HepG2 (cell line): ENCODE results near the gene KIAA0232. TPM values are rescaled to one million over a fixed set of nuclear protein-coding genes. Genes with fewer than 3 reads are reported as not detected.
A peak's percentile ranks its signal among the peaks of the same experiment; 100 is the strongest.

ENCODE experiments used
- AHR ChIP-seq: IDR thresholded peaks from 2 replicates; pipeline ENCODE4 v1.6.1; 2018; ENCODE audit warnings: missing genetic modification reagents, missing compliant biosample characterization
- CREM ChIP-seq, 2 experiments: sonication (generic) in 1 of 2; formaldehyde crosslinking in 1 of 2; IDR thresholded peaks; 2 replicates each; pipeline versions ENCODE4 v1.4.0 to v1.6.1; 2016 to 2020; ENCODE audit warnings: antibody characterized with exemption in 1 of 2, mild to moderate bottlenecking in 1 of 2, missing genetic modification reagents in 1 of 2
- ETV5 ChIP-seq: IDR thresholded peaks from 2 replicates; pipeline ENCODE4 v1.6.1; 2018; ENCODE audit warnings: missing biosample characterization, missing genetic modification reagents, inconsistent platforms, borderline replicate concordance
- HDAC6 ChIP-seq: fragments of 200-600 bp; sonication (generic); IDR thresholded peaks from 2 replicates; pipeline ENCODE4 v1.7.0; 2017; ENCODE audit warnings: mild to moderate bottlenecking, antibody characterized with exemption, low read length, low read depth
- MYNN ChIP-seq: sonication (generic); formaldehyde crosslinking; IDR thresholded peaks from 2 replicates; pipeline ENCODE4 v1.4.0; 2020; ENCODE audit warnings: mild to moderate bottlenecking, low read depth, missing genetic modification reagents
- POLR2AphosphoS5 ChIP-seq: IDR thresholded peaks from 2 replicates; pipeline ENCODE4 v1.6.1; 2012; ENCODE audit warnings: low read depth, low read length
- SCMH1 ChIP-seq: sonication (generic); formaldehyde crosslinking; IDR thresholded peaks from 2 replicates; pipeline ENCODE4 v1.9.0; 2021; ENCODE audit warnings: missing genetic modification reagents, mild to moderate bottlenecking, borderline replicate concordance
- SMYD3 ChIP-seq: sonication (generic); formaldehyde crosslinking; IDR thresholded peaks from 2 replicates; pipeline ENCODE4 v1.8.1; 2023; ENCODE audit warnings: mild to moderate bottlenecking, missing genetic modification reagents
- SP4 ChIP-seq: sonication (generic); formaldehyde crosslinking; IDR thresholded peaks from 2 replicates; pipeline ENCODE4 v1.8.1; 2023; ENCODE audit warnings: mild to moderate bottlenecking, missing genetic modification reagents
- ZNF451 ChIP-seq: sonication (generic); formaldehyde crosslinking; IDR thresholded peaks from 2 replicates; pipeline ENCODE4 v1.5.0; 2020; ENCODE audit warnings: mild to moderate bottlenecking, missing genetic modification reagents
- ZNF605 ChIP-seq: sonication (generic); formaldehyde crosslinking; IDR thresholded peaks from 2 replicates; pipeline ENCODE4 v1.8.0; 2022; ENCODE audit warnings: mild to moderate bottlenecking, missing genetic modification reagents
- polyA plus RNA-seq, 8 experiments: library from polyadenylated mRNA; depleted of rRNA in 3 of 8; stranded (reverse) in 7 of 8; unstranded in 1 of 8; fragments of >200 nt; fragmentation: Illumina TruSeq in 4 of 8; extraction: Trizol in 4 of 8; gene quantifications; 2 replicates each; pipeline versions ENCODE4 v1.2.1 to v1.2.3, GENCODE V29; 2011 to 2016; ENCODE audit warnings: low read depth in 4 of 8, missing spikeins in 1 of 8, mixed read lengths in 1 of 8; ENCODE audit not compliant: insufficient read depth in 1 of 8
- total RNA-seq, 5 experiments: library from RNA; depleted of rRNA; stranded (reverse); fragments of >200 nt; fragmentation: Illumina TruSeq; extraction: Trizol; gene quantifications; 2 replicates each; pipeline ENCODE4 v1.2.3, GENCODE V29; 2016; ENCODE audit warnings: low read depth in 1 of 5
- TF ChIP-seq, protein P1 (sequence below): sonication (generic); formaldehyde crosslinking; IDR thresholded peaks from 2 replicates; pipeline ENCODE4 v1.4.0; 2020; ENCODE audit warnings: missing genetic modification reagents, borderline replicate concordance
- TF ChIP-seq, protein P2 (sequence below): sonication (generic); formaldehyde crosslinking; IDR thresholded peaks from 2 replicates; pipeline ENCODE4 v1.4.0; 2020; ENCODE audit warnings: missing genetic modification reagents, borderline replicate concordance
- TF ChIP-seq, protein P3 (sequence below): sonication (generic); formaldehyde crosslinking; IDR thresholded peaks from 2 replicates; pipeline ENCODE4 v1.5.0; 2020; ENCODE audit warnings: mild to moderate bottlenecking, missing genetic modification reagents
- TF ChIP-seq, protein P4 (sequence below): sonication (generic); formaldehyde crosslinking; IDR thresholded peaks from 2 replicates; pipeline ENCODE4 v1.8.0; 2023; ENCODE audit warnings: mild to moderate bottlenecking, missing genetic modification reagents

KIAA0232 gene
- total and polyA plus RNA-seq, 2 of the 13 experiments (the other 11 are each of a cell fraction or from before 2014, with no cell fraction given), result 7.8 to 17.1 TPM

DNA sequence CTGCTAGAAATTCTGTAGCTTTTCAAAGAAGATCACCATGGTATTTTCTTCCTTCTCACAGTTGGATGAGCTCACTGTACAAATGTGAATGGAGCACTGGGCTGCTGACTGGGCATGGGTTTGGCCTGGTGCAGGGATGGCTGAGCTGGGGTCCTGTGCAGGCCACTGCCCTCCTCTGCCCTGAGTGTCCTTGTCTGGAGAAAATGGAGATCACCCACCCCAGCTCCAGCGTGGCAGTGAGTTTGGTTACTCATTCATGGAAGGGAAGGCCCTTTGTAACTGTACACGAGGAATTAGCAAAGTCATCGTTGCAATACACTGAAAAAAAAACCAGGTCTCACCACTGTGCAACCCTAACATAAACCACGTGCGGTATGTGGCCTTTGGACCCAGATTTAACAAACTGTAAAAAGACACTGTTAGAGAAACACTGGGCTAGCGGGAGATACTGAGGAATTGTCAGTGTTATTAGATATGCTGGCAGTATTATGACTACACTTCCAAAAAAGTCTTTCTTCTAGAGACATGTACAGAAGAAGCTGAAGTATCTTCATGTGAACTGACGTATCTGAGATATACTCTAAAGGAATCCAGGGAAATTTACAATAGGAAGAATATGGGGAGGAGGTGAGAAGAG is 111.0 kb downstream of the KIAA0232 start (continued):
- TF ChIP-seq SMYD3 (CRISPR knock-in tag) (peak; percentile 35; the same call in 1 of the 2 replicates), ETV5 (peak; percentile 52; the same call in 1 of the 2 replicates), SCMH1 (no peak), ZNF451 (CRISPR knock-in tag) (peak; percentile 83), CREM (IDR thresholded peaks at IDR 0.05) (peak; percentile 74; the same call in 1 of the 2 replicates), CREM (CRISPR knock-in tag; IDR thresholded peaks at IDR 0.05) (no peak), HDAC6 (no peak), AHR (CRISPR knock-in tag) (no peak; the same call in 1 of the 2 replicates), ZNF605 (CRISPR knock-in tag) (peak; percentile 79), POLR2AphosphoS5 (peak; percentile 92), MYNN (CRISPR knock-in tag) (no peak), SP4 (peak; percentile 61; the same call in 1 of the 2 replicates)
- TF ChIP-seq, protein P1, sequence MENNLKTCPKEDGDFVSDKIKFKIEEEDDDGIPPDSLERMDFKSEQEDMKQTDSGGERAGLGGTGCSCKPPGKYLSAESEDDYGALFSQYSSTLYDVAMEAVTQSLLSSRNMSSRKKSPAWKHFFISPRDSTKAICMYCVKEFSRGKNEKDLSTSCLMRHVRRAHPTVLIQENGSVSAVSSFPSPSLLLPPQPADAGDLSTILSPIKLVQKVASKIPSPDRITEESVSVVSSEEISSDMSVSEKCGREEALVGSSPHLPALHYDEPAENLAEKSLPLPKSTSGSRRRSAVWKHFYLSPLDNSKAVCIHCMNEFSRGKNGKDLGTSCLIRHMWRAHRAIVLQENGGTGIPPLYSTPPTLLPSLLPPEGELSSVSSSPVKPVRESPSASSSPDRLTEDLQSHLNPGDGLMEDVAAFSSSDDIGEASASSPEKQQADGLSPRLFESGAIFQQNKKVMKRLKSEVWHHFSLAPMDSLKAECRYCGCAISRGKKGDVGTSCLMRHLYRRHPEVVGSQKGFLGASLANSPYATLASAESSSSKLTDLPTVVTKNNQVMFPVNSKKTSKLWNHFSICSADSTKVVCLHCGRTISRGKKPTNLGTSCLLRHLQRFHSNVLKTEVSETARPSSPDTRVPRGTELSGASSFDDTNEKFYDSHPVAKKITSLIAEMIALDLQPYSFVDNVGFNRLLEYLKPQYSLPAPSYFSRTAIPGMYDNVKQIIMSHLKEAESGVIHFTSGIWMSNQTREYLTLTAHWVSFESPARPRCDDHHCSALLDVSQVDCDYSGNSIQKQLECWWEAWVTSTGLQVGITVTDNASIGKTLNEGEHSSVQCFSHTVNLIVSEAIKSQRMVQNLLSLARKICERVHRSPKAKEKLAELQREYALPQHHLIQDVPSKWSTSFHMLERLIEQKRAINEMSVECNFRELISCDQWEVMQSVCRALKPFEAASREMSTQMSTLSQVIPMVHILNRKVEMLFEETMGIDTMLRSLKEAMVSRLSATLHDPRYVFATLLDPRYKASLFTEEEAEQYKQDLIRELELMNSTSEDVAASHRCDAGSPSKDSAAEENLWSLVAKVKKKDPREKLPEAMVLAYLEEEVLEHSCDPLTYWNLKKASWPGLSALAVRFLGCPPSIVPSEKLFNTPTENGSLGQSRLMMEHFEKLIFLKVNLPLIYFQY (CRISPR knock-in tag), result peak; percentile 84
- TF ChIP-seq, protein P2, sequence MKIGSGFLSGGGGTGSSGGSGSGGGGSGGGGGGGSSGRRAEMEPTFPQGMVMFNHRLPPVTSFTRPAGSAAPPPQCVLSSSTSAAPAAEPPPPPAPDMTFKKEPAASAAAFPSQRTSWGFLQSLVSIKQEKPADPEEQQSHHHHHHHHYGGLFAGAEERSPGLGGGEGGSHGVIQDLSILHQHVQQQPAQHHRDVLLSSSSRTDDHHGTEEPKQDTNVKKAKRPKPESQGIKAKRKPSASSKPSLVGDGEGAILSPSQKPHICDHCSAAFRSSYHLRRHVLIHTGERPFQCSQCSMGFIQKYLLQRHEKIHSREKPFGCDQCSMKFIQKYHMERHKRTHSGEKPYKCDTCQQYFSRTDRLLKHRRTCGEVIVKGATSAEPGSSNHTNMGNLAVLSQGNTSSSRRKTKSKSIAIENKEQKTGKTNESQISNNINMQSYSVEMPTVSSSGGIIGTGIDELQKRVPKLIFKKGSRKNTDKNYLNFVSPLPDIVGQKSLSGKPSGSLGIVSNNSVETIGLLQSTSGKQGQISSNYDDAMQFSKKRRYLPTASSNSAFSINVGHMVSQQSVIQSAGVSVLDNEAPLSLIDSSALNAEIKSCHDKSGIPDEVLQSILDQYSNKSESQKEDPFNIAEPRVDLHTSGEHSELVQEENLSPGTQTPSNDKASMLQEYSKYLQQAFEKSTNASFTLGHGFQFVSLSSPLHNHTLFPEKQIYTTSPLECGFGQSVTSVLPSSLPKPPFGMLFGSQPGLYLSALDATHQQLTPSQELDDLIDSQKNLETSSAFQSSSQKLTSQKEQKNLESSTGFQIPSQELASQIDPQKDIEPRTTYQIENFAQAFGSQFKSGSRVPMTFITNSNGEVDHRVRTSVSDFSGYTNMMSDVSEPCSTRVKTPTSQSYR (CRISPR knock-in tag), result peak; percentile 63; the same call in 1 of the 2 replicates
- TF ChIP-seq, protein P3, sequence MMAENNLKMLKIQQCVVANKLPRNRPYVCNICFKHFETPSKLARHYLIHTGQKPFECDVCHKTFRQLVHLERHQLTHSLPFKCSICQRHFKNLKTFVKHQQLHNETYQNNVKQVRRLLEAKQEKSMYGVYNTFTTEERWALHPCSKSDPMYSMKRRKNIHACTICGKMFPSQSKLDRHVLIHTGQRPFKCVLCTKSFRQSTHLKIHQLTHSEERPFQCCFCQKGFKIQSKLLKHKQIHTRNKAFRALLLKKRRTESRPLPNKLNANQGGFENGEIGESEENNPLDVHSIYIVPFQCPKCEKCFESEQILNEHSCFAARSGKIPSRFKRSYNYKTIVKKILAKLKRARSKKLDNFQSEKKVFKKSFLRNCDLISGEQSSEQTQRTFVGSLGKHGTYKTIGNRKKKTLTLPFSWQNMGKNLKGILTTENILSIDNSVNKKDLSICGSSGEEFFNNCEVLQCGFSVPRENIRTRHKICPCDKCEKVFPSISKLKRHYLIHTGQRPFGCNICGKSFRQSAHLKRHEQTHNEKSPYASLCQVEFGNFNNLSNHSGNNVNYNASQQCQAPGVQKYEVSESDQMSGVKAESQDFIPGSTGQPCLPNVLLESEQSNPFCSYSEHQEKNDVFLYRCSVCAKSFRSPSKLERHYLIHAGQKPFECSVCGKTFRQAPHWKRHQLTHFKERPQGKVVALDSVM (CRISPR knock-in tag), result 0 out of 2 replicates have a peak, but pooled peaks have one; percentile 14
- TF ChIP-seq, protein P4, sequence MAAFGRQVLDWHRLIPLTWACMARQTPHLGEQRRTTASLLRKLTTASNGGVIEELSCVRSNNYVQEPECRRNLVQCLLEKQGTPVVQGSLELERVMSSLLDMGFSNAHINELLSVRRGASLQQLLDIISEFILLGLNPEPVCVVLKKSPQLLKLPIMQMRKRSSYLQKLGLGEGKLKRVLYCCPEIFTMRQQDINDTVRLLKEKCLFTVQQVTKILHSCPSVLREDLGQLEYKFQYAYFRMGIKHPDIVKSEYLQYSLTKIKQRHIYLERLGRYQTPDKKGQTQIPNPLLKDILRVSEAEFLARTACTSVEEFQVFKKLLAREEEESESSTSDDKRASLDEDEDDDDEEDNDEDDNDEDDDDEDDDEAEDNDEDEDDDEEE, result no peak
